DND-41 (cell line): ENCODE results near the gene SENP1.

ENCODE experiments used
- ATAC-seq: fragments of 200-7000 bp; cut with Tn5 transposase; 3 replicates; pipeline ENCODE4 v1.9.1; 2021; ENCODE audit warnings: low read depth; ENCODE audit not compliant: insufficient read depth
- DNase-seq: peaks from one replicate; pipeline ENCODE4 v3.0.0-alpha.2; 2020
- H2AFZ ChIP-seq: 2 replicates; pipeline ENCODE4 v1.6.0; 2012; ENCODE audit warnings: low read depth, low read length
- H3K27ac ChIP-seq: 2 replicates; pipeline ENCODE4 v1.5.1; 2012; ENCODE audit warnings: low read length, inconsistent platforms
- H3K27me3 ChIP-seq: fragments of 200-600 bp; sonication (generic); 2 replicates; pipeline ENCODE4 v1.6.0; 2012; ENCODE audit warnings: low read length, mild to moderate bottlenecking, inconsistent platforms; ENCODE audit not compliant: insufficient read depth, poor library complexity
- H3K36me3 ChIP-seq: 2 replicates; pipeline ENCODE4 v1.5.1; 2012; ENCODE audit warnings: low read length, inconsistent platforms; ENCODE audit not compliant: insufficient read depth
- H3K4me1 ChIP-seq: 2 replicates; pipeline ENCODE4 v1.5.1; 2012; ENCODE audit warnings: mild to moderate bottlenecking, low read length; ENCODE audit not compliant: insufficient read depth
- H3K4me2 ChIP-seq: 2 replicates; pipeline ENCODE4 v1.6.0; 2012; ENCODE audit warnings: mild to moderate bottlenecking, moderate library complexity, low read length, inconsistent platforms; ENCODE audit not compliant: insufficient read depth
- H3K4me3 ChIP-seq, 2 experiments: fragments of 200-600 bp in 1 of 2; shearing (Covaris generic) in 1 of 2; 2 replicates each; pipeline ENCODE4 v1.5.1; 2012 to 2016; ENCODE audit warnings: inconsistent platforms in 2 of 2, low read length in 2 of 2, mild to moderate bottlenecking in 2 of 2, low read depth in 1 of 2, moderate library complexity in 1 of 2
- H3K79me2 ChIP-seq: 2 replicates; pipeline ENCODE4 v1.6.0; 2012; ENCODE audit warnings: low read length, inconsistent platforms; ENCODE audit not compliant: insufficient read depth
- H3K9ac ChIP-seq: 2 replicates; pipeline ENCODE4 v1.6.0; 2012; ENCODE audit warnings: low read depth, mild to moderate bottlenecking, inconsistent platforms, low read length, moderate library complexity
- H3K9me3 ChIP-seq: 2 replicates; pipeline ENCODE4 v1.5.1; 2012; ENCODE audit warnings: low read length, moderate library complexity, mild to moderate bottlenecking, inconsistent platforms; ENCODE audit not compliant: insufficient read depth, severe bottlenecking
- H4K20me1 ChIP-seq: 2 replicates; pipeline ENCODE4 v1.6.0; 2012; ENCODE audit warnings: low read length; ENCODE audit not compliant: insufficient read depth
- CTCF ChIP-seq: IDR thresholded peaks from 2 replicates; pipeline ENCODE4 v1.5.1; 2012; ENCODE audit warnings: borderline replicate concordance, low read length, moderate library complexity, mild to moderate bottlenecking; ENCODE audit not compliant: poor library complexity, severe bottlenecking; ENCODE audit errors: extremely low read depth
- EZH2 ChIP-seq: IDR thresholded peaks from 3 replicates; pipeline ENCODE4 v1.6.1; 2012; ENCODE audit warnings: borderline replicate concordance, low read depth, mild to moderate bottlenecking, moderate library complexity, low read length, inconsistent platforms; ENCODE audit not compliant: severe bottlenecking

Gene SENP1

GRCh38 chr12:48132826-48133225 lies 26.9 kb upstream of the SENP1 start:
- Histone ChIP-seq H3K79me2 (no peaks in the 10 kb centered on the region), H2AFZ (no peak overlapping the region), H3K27ac (no peak overlapping the region), H3K36me3 (peaks cover 49% of the 10 kb centered on the region), H4K20me1 (no peaks in the 10 kb centered on the region; the same call in 1 of the 2 replicates), H3K9ac (no peak overlapping the region), H3K4me3 (no peak overlapping the region), H3K9me3 (no peaks in the 10 kb centered on the region), H3K4me1 (no peaks in the 10 kb centered on the region), H3K27me3 (no peaks in the 10 kb centered on the region), H3K4me2 (no peak overlapping the region)
- TF ChIP-seq EZH2 (no peak), CTCF (no peak)
- DNase-seq = no peak
- no peak for ATAC-seq

DNA sequence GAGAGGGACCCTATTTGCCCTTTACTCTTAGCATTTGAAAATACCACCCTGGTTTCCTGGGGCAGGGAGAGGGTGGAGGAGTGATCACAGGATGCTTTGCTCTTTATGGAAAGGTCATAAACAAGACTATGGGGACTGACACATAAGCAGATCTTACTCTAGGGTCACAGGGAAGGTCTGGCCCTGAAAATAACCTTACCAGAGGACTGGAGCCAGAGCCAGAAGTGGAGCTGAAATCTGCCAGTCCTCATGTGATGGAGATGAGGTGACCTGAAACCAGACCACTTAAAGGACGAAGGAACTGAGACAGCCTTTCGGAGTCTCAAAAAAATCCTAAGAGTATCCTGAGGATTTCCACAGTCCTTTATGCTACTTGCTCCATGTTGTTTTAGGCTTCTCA lies 25.6 kb upstream of the SENP1 start:
- no peaks in the 10 kb centered on the region for H3K4me1 ChIP-seq
- no peaks in the 10 kb centered on the region; the same call in 1 of the 2 replicates for H4K20me1 ChIP-seq
- H2AFZ ChIP-seq = no peak overlapping the region
- H3K4me3 ChIP-seq = no peak overlapping the region
- no peak overlapping the region for H3K4me2 ChIP-seq
- H3K27me3 ChIP-seq = no peaks in the 10 kb centered on the region
- ATAC-seq (no peak), DNase-seq (no peak)
- no peak for TF ChIP-seq CTCF
- TF ChIP-seq EZH2 = no peak
- no peak overlapping the region for H3K27ac ChIP-seq
- H3K9me3 ChIP-seq = no peaks in the 10 kb centered on the region
- H3K79me2 ChIP-seq = no peaks in the 10 kb centered on the region
- H3K36me3 ChIP-seq = peaks cover 49% of the 10 kb centered on the region
- H3K9ac ChIP-seq = no peak overlapping the region

DNA sequence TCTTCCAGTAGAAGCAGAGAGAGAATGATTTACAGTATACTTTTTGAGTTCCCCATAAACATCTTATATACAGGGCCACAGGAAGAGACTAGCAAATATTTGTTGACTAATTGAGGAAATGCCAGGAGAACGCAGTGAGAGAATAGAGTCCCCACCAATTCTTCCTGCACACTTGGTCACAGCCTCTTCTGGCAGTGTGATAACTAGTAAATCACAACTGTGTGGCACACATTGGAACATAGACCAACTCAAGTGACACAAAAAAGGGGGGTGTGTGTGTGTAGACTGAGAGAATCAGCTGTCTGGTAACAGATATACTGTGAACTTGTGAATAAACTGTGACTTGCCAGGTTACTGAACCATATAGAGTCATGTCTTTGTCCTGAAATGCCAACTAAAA lies 23.5 kb upstream of the SENP1 start:
- no peak overlapping the region for H3K27ac ChIP-seq
- no peaks in the 10 kb centered on the region for H3K27me3 ChIP-seq
- H2AFZ ChIP-seq = no peak overlapping the region
- H3K4me1 ChIP-seq = no peaks in the 10 kb centered on the region
- no peak for ATAC-seq
- no peak overlapping the region for H3K9ac ChIP-seq
- no peaks in the 10 kb centered on the region for H3K79me2 ChIP-seq
- H3K4me2 ChIP-seq = no peak overlapping the region
- no peaks in the 10 kb centered on the region for H3K9me3 ChIP-seq
- no peak for TF ChIP-seq EZH2
- TF ChIP-seq CTCF = no peak
- no peaks in the 10 kb centered on the region; the same call in 1 of the 2 replicates for H4K20me1 ChIP-seq
- H3K4me3 ChIP-seq = no peak overlapping the region
- no peak for DNase-seq
- H3K36me3 ChIP-seq = peaks cover 41% of the 10 kb centered on the region

GRCh38 chr12:48128800-48129199 lies 22.9 kb upstream of the SENP1 start:
- no peaks in the 10 kb centered on the region for H3K9me3 ChIP-seq
- H2AFZ ChIP-seq = no peak overlapping the region
- no peak overlapping the region for H3K4me2 ChIP-seq
- H3K27ac ChIP-seq = no peak overlapping the region
- H3K4me3 ChIP-seq = no peak overlapping the region
- peaks cover 38% of the 10 kb centered on the region for H3K36me3 ChIP-seq
- no peaks in the 10 kb centered on the region for H3K4me1 ChIP-seq
- no peaks in the 10 kb centered on the region for H3K79me2 ChIP-seq
- no peak overlapping the region for H3K9ac ChIP-seq
- H3K27me3 ChIP-seq = no peaks in the 10 kb centered on the region
- DNase-seq (no peak), ATAC-seq (no peak)
- TF ChIP-seq EZH2 = no peak
- TF ChIP-seq CTCF = no peak
- no peaks in the 10 kb centered on the region; the same call in 1 of the 2 replicates for H4K20me1 ChIP-seq
